Stimulated activated CD4-positive, alpha-beta T cell treated with anti-CD3 and anti-CD28 coated beads, Interleukin-1b, Interleukin-23, amount 100 ng/mL, for 48 hours (primary cell): Measurements from ENCODE around the gene CLEC20A.

ENCODE experiments used
- DNase-seq: peaks from one replicate; pipeline ENCODE4 v3.0.0-alpha.2; 2020

The CLEC20A gene

GRCh38 chr1:178496410-178497135 is at the start of gene CLEC20A:
TSS of gene CLEC20A (minus strand) at chr1:178496964. CDS start at chr1:178496939, 25 bp downstream.
- no peak for DNase-seq

GRCh38 chr1:178544531-178544930 is 47.8 kb upstream of the CLEC20A start:
- DNase-seq = no peak

GRCh38 chr1:178543290-178543607 is 46.5 kb upstream of the CLEC20A start:
- no peak for DNase-seq

GRCh38 chr1:178542554-178543289 is 46.0 kb upstream of the CLEC20A start:
- DNase-seq = peak; percentile 84

GRCh38 chr1:178541829-178542553 is 45.2 kb upstream of the CLEC20A start:
- DNase-seq = peak; percentile 31

GRCh38 chr1:178541379-178541778 is 44.6 kb upstream of the CLEC20A start:
- DNase-seq = no peak

- no peak for DNase-seq
Measured at GRCh38 chr1:178540646-178541045, 43.9 kb upstream of the CLEC20A start.

- no peak for DNase-seq
Measured at GRCh38 chr1:178540204-178540603, 43.4 kb upstream of the CLEC20A start.

GRCh38 chr1:178539291-178539690 is 42.5 kb upstream of the CLEC20A start:
- DNase-seq = no peak

GRCh38 chr1:178538192-178538916 is 41.6 kb upstream of the CLEC20A start:
- no peak for DNase-seq

- no peak for DNase-seq
Measured at GRCh38 chr1:178537382-178538090, 40.8 kb upstream of the CLEC20A start.

GRCh38 chr1:178536844-178537371 is 40.1 kb upstream of the CLEC20A start:
- DNase-seq = no peak

- no peak for DNase-seq
Measured at GRCh38 chr1:178536329-178536728, 39.6 kb upstream of the CLEC20A start.

- no peak for DNase-seq
Measured at GRCh38 chr1:178534137-178534868, 37.5 kb upstream of the CLEC20A start.

GRCh38 chr1:178533121-178533946 is 36.6 kb upstream of the CLEC20A start:
- DNase-seq = no peak

GRCh38 chr1:178532392-178532791 is 35.6 kb upstream of the CLEC20A start:
- DNase-seq = peak; percentile 74

- no peak for DNase-seq
Measured at GRCh38 chr1:178531887-178532286, 35.1 kb upstream of the CLEC20A start.

GRCh38 chr1:178530502-178530901 is 33.7 kb upstream of the CLEC20A start:
- no peak for DNase-seq

GRCh38 chr1:178530037-178530402 is 33.3 kb upstream of the CLEC20A start:
- no peak for DNase-seq

- DNase-seq = no peak
Measured at GRCh38 chr1:178529364-178530036, 32.7 kb upstream of the CLEC20A start.
